HG02973 (cell line): Measurements from ENCODE around the gene INSYN2B.

Experiments
- ATAC-seq: cut with Tn5 transposase; IDR thresholded peaks from one replicate; pipeline ENCODE4 v1.9.1; 2021; ENCODE audit warnings: moderate library complexity; ENCODE audit not compliant: unreplicated experiment

The INSYN2B gene

GRCh38 chr5:169895926-169896325, 84.4 kb downstream of the INSYN2B start:
- ATAC-seq = no peak

GRCh38 chr5:169893571-169893970, 86.7 kb downstream of the INSYN2B start:
- ATAC-seq = no peak

GRCh38 chr5:169893010-169893409, 87.3 kb downstream of the INSYN2B start:
- no peak for ATAC-seq

- ATAC-seq = no peak
Observed at GRCh38 chr5:169889572-169889971, 90.7 kb downstream of the INSYN2B start.

GRCh38 chr5:169886677-169887076, 93.6 kb downstream of the INSYN2B start:
- ATAC-seq = no peak

GRCh38 chr5:169886033-169886432, 94.3 kb downstream of the INSYN2B start:
- ATAC-seq = no peak

- ATAC-seq = no peak
Observed at GRCh38 chr5:169881702-169882303, 98.5 kb downstream of the INSYN2B start.

GRCh38 chr5:169880785-169881184, 99.5 kb downstream of the INSYN2B start:
- ATAC-seq = no peak

GRCh38 chr5:169880012-169880663, 100.2 kb downstream of the INSYN2B start:
- no peak for ATAC-seq

GRCh38 chr5:169876386-169876785, 103.9 kb downstream of the INSYN2B start:
- ATAC-seq = no peak

GRCh38 chr5:169875731-169876130, 104.6 kb downstream of the INSYN2B start:
- no peak for ATAC-seq

GRCh38 chr5:169875091-169875728, 105.1 kb downstream of the INSYN2B start:
- no peak for ATAC-seq

GRCh38 chr5:169874621-169875020, 105.7 kb downstream of the INSYN2B start:
- ATAC-seq = no peak

GRCh38 chr5:169873642-169874041, 106.7 kb downstream of the INSYN2B start:
- no peak for ATAC-seq

GRCh38 chr5:169871826-169872490, 108.3 kb downstream of the INSYN2B start:
- ATAC-seq = no peak

- ATAC-seq = no peak
Observed at GRCh38 chr5:169870211-169870610, 110.1 kb downstream of the INSYN2B start.

GRCh38 chr5:169869066-169869465, 111.2 kb downstream of the INSYN2B start:
- ATAC-seq = no peak

GRCh38 chr5:169867347-169867746, 112.9 kb downstream of the INSYN2B start:
- no peak for ATAC-seq

GRCh38 chr5:169864483-169864882, 115.8 kb downstream of the INSYN2B start:
- no peak for ATAC-seq

- ATAC-seq = no peak
Observed at GRCh38 chr5:169862391-169862811, 117.9 kb downstream of the INSYN2B start.

- ATAC-seq = no peak
Observed at GRCh38 chr5:169861934-169862333, 118.4 kb downstream of the INSYN2B start.

- no peak for ATAC-seq
Observed at GRCh38 chr5:169861433-169861832, 118.9 kb downstream of the INSYN2B start.
